Fibroblast of the aortic adventitia (primary cell): Measurements from ENCODE around the gene NRP1. TPM values are rescaled to one million over a fixed set of nuclear protein-coding genes. Genes with fewer than 3 reads are reported as not detected.

Source experiments
- DNase-seq: peaks from one replicate; pipeline ENCODE4 v3.0.0-alpha.2; 2010; ENCODE audit warnings: low read depth
- H3K4me3 ChIP-seq: 2 replicates; pipeline ENCODE4 v1.5.1; 2011; ENCODE audit warnings: low read depth, mild to moderate bottlenecking, control low read depth, low read length, moderate library complexity
- CTCF ChIP-seq: IDR thresholded peaks from 2 replicates; pipeline ENCODE4 v1.5.1; 2011; ENCODE audit warnings: mild to moderate bottlenecking, low read length, control low read depth, inconsistent platforms; ENCODE audit not compliant: insufficient read depth
- total RNA-seq: library from RNA; depleted of rRNA; stranded (reverse); fragments of >200 nt; gene quantifications from 2 replicates; pipeline ENCODE4 v1.2.3, GENCODE V29; 2012; ENCODE audit warnings: low replicate concordance

NRP1 gene
- total RNA-seq, 1 donor = 455 TPM

DNA sequence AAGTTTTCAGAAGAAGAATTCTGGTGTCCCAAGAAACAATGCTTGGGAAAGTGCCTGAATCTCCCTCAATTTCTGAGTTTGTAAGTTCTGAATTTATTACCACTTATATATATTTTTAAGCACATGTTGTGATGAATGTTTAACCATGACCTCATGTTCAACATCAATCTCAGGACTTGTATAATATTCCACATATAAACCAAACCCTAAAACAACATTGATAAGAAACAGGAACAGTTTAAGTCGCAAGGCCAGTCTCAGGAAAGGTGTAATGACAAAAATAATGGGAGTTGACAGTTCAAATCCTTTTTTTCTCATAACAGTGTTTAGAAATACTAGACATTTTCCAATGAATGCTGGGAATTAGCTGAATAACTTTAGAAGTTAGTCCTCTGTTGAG, 22.8 kb downstream of the NRP1 start:
- no peak for TF ChIP-seq CTCF
- no peak overlapping the region for H3K4me3 ChIP-seq
- no peak for DNase-seq

DNA sequence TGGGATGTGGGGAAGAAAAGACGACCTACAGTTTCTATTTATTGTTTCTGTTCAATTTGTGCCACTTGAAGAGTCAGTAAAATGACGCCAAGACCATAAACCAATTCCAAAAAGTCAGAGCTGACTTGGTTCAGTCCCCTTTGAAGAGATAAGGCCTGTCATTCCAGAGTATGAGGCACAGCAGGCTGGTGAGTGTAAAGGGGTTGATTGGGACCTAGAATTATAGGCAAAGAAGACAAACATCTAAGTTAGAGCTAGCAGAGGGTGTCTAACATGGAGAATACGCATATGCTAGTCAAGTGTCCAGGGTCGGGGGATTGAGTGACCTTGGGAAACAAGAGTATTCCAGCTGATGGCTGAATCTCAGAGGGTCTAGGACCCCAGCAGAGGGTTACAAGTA, 23.6 kb downstream of the NRP1 start:
- TF ChIP-seq CTCF = no peak
- no peak for DNase-seq

GRCh38 chr10:33309406-33309805, 25.1 kb downstream of the NRP1 start:
- no peak overlapping the region for H3K4me3 ChIP-seq
- no peak for TF ChIP-seq CTCF
- DNase-seq = no peak

More for the DNA sequence above, 23.6 kb downstream of the NRP1 start:
- H3K4me3 ChIP-seq = no peak overlapping the region

DNA sequence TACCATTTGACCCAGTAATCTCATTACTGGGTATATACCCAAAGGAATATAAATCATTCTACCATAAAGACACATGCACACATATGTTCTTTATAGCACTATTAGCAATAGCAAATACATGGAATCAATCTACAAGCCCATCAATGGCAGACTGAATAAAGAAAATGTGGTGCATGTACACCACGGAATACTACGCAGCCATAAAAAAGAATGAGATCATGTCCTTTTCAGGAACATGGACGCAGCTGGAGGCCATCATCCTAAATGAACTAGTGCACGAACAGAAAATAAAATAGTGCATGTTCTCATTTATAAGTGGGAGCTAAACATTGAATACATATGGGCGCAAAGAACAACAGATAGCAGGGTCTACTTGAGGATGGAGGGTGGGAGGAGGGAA, 26.6 kb downstream of the NRP1 start:
- no peak overlapping the region for H3K4me3 ChIP-seq
- no peak for TF ChIP-seq CTCF
- DNase-seq = no peak

GRCh38 chr10:33306701-33307519, 27.6 kb downstream of the NRP1 start:
- TF ChIP-seq CTCF = no peak
- peak; percentile 70 for DNase-seq
- no peak overlapping the region for H3K4me3 ChIP-seq

- no peak for TF ChIP-seq CTCF
- H3K4me3 ChIP-seq = no peak overlapping the region
- DNase-seq = peak; percentile 45
These were observed 28.3 kb downstream of the NRP1 start for GRCh38 chr10:33306126-33306525.
